ENCODE measurements around the gene PRKCG.
"Not testable (repeated sequence)": the region's sequence is repeated elsewhere in the genome, so short reads cannot be mapped to it uniquely, and the experiment has no call there.

Gene PRKCG

DNA sequence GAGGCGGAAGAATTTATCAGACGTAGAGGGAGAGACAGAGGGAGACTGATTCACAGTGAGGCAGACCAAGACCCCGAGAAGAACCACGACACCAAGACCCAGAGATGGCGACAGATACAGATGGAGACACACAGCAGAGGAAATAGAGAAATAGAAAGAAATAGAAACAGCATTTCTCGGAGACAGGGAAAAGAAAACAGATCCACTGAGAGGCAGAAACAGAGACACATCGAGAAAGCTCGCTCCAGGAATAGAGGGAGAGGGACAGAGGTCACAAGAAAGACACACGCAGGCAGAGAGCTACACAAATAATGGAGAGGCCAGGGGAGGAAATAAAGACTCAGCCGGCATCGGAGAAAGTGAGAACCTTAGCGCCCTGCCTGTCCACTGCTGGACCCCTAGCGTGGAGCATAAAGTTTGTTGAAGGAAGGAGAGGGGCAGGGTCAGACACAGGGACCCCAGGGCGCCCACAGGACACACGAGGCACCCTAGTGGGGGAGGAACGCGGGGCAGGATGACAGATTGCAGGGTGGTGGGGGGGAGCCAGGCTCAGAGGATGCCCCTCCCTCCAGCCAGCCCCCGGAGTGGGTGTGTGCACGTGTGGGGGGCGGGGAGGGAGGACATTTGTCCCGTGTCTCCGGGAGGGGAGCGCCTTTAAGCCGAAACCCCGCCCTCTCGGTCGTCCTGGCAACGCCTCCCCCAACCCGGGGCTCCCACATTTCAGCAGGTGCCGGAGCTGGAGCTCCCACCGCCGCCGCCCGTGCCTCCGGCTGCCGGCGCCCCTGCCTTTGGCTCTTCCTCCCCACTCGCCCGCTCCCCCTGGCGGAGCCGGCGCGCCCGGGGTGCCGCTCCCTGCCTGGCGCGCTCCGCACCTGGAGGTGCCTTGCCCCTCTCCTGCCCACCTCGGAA is at the start of gene PRKCG:
TSS of gene PRKCG (plus strand) at position 716 of the 909 bp plus-strand sequence. CDS start 298 bp downstream, outside the sequence.
- DNase-seq = peak; percentile 42

DNA sequence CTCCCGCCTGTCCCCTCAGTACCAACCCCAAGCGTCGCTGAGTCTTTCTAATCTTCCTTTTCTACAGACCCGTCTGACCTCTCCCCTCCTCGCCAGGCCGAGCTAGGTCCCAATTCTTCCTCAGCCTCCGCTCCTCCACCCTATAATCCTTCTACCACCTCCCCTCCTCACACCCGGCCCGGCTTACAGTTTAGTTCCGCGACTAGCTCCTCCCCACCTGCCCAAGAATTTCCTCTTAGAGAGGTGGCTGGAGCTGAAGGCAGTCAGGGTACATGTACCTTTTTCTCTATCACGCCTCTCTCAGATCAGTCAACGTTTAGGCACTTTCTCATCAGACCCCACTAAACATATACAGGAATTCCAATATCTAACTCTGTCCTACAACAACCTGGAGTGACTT is 49.1 kb upstream of the PRKCG start:
- DNase-seq = not testable (repeated sequence)

DNA sequence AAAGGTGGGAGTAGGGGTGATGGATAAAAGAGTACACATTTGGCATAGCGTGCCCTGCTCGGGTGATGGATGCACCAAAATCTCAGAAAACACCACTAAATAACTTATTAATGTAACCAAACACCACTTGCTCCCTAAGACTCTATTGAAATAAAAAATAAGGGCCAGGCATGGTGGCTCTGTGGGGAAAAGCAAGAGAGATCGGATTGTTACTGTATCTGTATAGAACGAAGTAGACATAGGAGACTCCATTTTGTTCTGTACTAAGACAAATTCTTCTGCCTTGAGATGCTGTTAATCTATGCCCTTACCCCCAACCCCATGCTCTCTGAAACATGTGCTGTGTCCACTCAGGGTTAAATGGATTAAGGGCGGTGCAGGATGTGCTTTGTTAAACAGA is 43.6 kb upstream of the PRKCG start:
- not testable (repeated sequence) for DNase-seq

DNA sequence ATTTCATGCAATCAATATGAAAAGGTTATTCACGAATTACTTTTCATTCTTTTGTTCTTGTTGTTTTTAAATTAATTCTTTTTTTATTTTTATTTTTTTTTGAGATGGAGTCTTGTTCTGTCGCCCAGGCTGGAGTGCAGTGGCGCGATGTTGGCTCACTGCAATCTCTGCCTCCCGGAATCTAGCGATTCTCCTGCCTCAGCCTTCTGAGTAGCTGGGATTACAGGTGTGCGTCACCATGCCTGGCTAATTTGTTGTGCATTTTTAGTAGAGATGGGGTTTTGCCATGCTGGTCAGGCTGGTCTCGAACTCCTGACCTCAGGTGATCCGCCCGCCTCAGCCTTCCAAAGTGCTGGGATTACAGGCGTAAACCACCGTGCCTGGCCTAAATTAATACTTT is 41.8 kb upstream of the PRKCG start:
- DNase-seq = not testable (repeated sequence)

DNA sequence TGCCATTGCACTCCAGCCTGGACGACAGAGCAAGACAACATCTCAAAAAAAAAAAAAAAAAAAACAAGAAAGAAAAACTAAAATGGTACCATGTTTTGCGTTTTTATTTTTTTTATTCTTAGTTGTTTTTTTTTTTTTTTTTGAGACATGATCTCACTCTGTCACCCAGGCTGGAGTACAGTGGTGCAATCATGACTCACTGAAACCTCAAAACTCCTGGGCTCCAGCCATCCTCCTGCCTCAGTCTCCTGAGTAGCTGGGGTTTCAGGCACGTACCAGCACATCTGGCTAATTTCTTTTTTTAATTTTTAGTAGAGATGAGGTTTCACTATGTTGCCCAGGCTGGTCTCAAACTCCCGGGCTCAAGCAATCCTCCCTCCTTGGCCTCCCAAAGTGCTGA is 41.1 kb upstream of the PRKCG start:
- DNase-seq = not testable (repeated sequence)

DNA sequence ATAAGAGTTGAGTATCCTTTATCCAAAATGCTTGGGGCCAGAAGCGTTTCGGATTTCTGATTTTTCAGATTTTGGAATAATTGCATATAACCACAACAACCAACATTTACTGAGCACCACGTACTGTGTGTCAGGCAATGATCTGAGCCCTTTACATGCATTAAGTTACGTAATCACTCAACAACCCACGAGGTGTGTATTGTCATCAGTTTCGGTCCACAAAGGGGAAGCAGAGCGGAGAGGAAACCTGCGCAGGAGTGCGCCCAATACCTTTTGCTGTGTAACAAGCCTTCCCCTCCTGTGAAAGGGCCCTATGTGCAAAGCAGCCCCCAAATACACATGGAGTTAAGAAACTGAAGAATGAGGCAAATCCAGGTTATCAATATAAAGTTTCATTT is 37.1 kb upstream of the PRKCG start:
- DNase-seq = no peak

DNA sequence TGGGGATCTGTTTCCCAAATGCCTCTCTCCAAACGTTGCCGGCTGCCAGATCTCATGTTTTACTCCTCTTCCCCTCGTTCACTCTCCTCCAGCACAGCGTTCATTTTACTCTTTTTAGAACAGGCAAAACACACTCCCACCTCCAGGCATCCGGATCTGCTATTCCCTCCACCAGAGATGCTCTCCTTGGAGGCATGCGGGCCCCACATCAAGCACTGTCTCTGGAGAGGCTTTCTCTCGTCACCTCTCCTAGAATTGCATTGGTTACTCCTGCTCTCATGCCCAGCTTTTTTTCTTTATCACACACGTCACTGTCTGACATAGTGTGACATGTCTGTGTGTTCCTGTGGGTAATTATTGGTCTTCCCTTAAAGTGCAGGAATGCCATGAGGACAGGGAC is 34.4 kb upstream of the PRKCG start:
- DNase-seq = no peak

DNA sequence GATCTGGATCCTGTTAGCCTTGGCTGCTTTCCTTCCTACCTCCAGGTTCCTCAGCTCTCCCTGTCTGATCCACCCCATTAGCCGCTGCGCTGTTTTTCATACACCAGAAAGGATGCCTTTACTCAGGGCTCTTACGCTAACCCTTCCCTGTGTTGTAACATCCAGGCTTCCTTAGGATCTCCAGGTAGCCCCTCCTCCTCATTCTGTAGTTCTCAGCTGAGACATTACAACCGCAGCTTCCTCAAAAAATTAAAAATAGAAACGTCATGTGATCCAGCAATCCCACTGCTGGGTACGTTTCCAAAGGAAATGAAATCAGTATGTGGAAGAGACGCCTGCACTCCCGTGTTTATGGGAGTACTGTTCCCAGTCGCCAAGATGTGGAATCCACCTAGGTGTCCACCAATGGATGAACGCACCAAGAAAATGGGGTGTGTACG is 32.7 kb upstream of the PRKCG start:
- no peak for DNase-seq

DNA sequence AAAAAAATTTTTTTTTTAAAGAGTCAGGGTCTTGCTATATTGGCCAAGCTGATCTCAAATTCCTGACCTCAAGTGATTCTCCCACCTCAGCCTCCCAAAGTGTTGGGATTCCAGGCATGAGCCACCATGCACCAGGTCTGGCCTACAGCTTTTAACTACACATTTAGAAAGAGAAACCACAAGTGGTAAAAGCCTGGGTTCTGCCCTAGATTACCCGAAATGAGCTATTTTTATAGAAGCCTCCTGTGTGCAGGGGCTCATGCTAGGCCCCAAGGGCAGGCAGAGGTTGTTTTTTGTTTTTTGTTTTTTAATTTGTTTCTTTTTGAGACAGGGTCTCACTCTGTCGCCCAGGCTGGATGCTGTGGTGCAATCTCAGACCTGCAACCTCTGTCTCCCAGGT is 28.3 kb upstream of the PRKCG start:
- no peak for DNase-seq

DNA sequence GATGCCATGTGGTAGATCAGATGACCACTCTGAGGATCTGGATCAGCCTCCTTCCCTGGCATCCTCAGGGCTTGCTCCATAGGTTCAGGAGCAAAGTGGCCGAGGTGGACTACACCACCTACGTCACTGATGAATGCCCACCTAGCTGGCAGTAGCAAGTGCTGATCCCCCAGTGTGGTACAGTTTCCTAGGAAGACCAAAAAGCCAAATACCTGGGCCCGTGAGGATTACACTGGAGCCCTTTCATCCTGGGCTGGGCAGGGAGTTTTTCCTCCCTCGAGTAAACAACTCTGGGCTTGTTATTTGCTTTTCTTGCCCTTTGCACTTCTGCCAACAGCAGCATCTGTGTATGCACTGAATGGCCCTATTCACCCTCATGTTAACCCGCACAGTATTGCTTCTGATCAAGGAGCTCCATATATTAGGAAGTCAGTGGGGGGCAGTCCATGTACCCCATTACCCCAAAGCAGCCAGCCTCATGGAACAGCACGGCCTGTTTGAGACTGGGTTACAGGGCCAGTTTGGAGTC is 17.6 kb upstream of the PRKCG start:
- DNase-seq = no peak

DNA sequence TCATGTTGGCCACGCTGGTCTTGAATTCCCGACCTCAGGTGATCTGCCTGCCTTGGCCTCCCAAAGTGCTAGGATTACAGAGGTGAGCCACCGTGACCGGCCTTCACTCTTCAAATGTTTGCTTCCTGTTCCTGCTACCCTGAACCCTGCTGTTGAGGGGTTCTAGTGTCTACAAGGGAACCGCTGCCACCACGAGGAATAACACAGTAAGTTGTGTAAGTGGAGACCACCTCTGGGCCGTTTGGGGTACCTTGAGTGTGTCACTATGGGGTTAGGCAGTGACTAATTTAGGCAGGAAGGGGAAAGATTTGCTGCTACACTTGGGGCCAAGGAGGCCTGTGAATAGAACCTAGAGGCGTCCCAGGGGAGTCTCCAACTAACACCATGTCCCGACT is 16.5 kb upstream of the PRKCG start:
- DNase-seq = no peak

DNA sequence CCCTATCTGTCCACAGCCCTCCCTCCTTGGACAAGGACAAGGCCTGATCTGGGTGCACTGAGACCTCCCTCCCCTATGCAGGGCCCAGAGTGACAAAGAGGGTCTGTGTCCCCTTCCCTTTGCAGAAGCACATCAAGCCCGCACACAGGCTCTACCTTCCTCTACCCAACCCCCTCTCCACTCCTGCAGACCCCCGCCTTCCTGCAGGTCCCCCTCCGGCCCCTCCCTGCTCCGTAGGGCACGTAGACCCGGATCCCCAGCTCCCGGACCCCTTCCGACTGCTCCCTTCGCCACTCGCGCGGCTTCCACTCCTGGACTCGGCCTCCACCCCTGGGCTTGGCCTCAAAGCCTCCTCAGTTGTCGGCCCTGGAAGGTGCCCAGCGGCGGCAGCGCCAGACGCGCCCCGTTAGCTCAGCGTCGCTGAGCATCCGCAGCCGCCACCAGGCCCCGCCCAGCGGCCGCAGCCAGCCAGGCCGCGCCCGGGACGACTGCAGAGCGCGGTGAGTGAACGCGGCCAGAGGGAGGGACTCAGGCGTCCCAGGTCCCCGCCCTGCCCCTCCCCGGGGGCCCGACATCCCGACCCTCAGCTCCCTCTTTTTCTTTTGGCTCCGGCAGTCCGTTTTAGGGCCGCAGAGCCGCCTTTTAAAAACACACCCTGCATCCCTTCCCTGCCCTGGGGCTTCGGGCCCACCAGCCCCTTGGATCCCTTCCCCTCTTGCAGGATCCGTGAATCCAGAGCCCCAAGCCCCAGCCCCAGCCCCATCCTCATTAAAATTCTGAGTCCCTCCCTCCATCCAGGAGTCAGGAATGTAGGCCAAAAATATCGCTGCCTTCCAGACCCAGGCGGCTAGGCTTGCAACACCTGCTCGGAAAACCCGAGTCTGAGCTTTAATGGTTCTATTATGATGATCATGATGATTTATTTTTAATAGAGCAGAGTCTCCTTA is 15.8 kb upstream of the PRKCG start:
- peak; percentile 44 for DNase-seq

DNA sequence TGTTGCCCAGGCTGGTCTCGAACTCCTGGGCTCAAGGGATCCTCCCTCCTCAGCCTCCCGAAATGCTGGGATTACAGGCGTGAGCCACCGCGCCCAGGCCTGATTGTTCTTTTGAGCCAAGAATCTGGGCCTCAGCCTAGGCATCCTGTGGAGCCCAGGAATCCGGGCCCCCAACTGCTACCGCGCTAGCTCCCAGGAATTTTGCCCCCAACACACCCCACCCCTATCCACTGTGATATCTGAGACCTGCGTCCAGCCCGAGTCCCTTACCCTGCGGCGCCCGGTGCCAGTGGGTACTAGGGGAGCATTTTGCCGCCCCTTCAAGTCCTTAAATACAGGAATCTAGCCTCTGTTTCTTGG is 15.2 kb upstream of the PRKCG start:
- DNase-seq = no peak

DNA sequence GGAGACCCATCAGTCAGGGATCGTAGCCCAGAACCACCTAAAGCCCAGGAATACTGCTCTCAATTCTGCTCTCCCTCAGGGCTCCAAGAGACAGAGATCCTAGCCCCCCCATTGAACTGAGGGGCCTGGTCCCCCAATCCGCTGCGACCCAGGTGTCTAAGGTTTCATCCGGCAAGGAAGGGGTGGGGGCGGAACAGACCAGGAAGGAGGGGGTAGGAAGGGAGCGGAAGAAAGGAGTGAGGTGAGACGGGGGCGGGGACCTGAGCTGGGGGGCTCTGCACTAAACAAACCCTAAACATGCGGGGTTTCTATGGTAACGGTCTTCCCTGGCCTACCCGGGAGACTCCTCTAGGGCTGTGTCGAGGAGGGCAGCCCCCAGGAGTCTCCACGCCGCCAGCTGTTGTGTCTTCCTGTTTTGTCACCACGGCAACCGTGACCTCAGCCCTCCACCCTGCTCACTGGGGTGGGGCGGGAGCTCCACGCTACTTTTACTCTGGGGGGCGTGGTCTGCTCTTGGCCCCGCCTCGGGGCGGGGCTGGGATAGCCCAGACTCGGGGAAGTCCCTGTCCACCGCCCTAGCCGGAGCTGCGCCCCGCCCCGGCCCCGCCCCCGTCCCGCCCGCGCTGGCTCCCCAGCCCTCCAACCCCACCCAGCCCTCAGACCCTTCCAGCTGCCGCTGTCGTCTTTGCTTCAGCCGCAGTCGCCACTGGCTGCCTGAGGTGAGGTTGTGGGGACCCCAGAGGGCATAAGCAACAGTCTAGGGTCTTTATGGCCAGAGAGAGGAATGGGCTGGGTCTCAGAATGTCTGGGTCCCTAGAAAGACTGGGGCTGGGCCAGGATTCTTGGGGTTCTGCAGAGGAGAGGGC is 14.5 kb upstream of the PRKCG start, which contains the start of gene MYADM:
TSS of gene MYADM (plus strand) at position 659 of the 866 bp plus-strand sequence. CDS start 5,647 bp downstream, outside the sequence.
- DNase-seq = peak; percentile 97

DNA sequence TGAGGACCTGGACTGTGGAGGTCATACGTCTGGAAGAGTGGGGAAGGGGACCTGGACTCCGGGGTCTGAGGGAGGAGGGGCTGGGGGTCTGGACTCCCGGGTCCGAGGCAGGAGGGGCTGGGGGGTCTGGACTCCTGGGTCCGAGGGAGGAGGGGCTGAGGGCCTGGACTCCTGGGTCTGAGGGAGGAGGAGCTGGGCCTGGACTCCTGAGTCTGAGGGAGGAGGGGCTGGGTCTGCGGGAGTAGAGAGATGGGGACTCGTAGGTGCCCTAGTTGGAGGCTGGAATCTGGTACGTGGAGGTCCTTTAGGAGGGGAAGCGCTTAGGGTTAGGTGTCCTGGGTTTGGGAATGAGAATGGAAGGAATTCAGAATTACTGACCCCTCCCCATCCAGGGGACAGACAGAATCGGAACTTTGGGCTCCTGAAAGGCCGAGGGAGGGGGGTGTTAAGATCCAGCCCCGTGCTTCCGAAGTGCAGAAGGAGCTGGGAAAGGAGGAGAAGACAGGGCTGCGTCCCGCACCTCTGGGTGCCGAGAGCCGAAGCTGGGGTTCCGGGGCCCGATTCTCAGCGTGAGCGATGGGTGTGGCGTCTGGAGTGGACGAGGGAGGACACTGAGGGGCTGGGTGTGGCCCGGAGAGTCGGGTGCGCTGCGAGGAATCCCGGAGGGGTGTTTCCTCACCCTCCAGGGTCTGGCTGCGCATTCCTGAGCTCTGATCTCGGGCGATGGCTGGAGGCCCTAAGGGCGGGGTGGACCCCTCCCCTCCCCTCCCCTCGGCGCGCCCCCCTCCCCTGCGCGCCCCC is 13.7 kb upstream of the PRKCG start:
- DNase-seq = no peak

DNA sequence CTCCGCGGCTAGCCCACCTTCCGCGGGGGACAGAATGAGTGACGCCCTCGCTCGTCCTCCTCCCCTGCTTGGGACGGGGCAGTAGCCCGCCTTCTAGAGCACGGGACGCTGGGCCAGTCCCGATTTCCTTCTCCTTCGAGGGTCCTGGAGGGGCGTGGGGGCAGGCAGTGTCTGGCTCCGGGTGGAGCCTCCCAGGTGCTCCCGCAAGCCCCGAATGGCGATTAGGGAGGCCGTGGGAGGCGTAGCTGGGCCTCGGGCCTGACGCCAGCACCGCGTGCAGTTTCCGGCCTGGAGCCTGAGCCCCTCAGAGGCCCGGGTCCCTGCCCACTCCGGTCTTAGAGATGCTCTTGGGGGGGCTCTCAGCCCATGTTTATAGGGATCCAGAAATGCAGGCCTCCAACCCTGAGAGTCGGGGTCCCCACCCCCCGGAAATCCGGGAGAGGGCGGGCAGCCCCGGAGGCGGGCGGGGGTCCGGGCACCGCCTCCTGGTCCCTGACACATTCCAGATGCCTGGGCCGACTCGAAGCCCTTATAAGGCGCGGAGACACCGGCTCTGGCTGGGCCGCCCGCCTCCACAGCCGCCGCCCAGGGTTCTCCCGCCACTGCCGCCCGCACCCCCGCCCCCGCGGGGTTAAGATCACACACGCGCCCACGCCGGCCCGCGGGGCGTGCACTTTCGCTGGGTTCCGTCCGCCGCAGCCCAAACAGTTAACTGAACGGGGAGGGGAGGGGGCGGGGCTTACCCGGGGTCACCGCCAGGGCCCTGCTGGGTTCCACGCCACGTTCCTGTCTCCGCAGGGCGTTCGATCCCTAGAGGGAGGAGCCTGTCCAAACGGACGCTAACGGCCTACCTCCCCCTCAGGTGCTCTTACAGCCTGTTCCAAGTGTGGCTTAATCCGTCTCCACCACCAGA is 12.8 kb upstream of the PRKCG start:
- DNase-seq = peak; percentile 74

DNA sequence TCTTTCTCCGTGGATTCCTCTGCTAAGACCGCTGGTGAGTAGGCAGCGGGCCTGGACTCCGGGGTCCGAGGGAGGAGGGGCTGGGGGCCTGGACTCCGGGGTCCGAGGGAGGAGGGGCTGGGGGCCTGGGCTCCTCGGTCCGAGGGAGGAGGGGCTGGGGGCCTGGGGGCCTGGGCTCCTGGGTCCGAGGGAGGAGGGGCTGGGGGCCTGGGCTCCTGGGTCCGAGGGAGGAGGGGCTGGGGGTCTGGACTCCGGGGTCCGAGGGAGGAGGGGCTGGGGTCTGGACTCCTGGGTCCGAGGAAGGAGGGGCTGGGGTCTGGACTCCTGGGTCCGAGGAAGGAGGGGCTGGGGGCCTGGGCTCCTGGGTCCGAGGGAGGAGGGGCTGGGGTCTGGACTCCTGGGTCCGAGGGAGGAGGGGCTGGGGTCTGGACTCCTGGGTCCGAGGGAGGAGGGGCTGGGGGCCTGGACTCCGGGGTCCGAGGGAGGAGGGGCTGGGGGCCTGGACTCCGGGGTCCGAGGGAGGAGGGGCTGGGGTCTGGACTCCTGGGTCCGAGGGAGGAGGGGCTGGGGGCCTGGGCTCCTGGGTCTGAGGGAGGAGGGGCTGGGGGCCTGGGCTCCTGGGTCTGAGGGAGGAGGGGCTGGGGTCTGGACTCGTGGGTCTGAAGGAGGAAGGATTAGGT is 12.1 kb upstream of the PRKCG start:
- DNase-seq = not testable (repeated sequence)

DNA sequence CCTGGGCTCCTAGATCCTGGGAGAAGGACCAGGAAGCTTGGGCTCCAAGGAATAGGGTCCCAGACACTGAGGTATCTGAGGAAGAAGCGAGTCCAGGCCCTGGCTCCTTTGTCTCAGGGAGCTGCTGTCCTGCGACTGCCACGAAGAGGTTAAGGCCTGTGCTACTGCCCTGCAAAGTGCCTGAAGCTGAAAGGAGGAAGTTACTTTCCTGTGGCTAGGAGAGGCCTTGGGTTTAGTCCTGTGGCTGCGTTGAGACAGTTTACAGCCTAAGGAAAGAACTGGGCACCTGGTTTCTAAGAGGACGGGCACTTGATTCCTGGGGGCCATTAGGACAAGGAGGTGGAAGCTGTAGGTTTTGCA is 11.5 kb upstream of the PRKCG start:
- DNase-seq = no peak

DNA sequence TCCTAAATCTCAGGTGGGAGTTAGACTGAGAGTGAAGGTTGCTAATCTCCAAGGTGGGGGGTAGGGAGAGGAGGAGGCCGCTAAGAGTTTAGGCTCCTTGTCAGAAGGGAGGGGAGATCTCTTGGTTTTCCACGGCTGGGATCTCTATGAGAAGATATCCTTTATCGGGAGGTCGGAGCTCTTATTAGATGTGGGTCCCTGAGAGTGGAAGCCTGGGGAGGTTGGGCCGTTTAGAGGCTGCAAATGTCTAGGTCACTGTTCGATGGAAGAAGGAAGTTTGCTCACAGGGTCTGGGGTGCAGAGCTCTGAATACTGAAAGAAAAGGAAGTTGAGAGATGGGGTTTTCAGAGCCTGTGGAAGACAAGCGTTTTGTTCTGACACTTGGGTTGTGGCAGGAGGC is 10.5 kb upstream of the PRKCG start:
- DNase-seq = no peak

DNA sequence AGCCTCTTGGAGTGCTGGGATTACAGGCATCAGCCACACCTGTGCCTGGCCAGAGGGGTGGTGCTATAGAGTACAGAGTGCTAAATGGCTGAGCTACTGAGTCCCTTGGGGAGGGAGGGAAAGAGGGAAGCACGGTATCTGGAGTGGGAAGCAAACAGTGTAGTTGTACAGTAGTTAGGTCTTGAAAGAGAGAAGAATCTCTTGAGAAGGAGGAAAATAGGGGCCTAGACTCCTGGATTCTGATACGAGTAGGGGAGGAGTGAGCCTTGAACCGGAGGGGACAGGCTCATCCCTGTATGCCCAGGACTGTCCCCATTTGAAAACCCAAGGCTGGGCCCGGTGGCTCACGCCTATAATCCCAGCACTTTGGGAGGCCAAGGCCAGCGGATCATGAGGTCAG is 9.2 kb upstream of the PRKCG start:
- no peak for DNase-seq

Measured in stimulated activated CD4-positive, alpha-beta T cell treated with anti-CD3 and anti-CD28 coated beads, Interleukin-12 subunit alpha, Interleukin-12 subunit beta, amount 100 ng/mL, for 4 hours (primary cell).